Mesothelial cell of epicardium (in vitro differentiated cells): ENCODE data around the gene QSOX1. TPM values are rescaled to one million over a fixed set of nuclear protein-coding genes. Genes with fewer than 3 reads are reported as not detected.

ENCODE experiments used
- DNase-seq, 2 experiments: peaks; one replicate each; pipeline ENCODE4 v3.0.0; 2021; ENCODE audit warnings: low spot score in 2 of 2; ENCODE audit not compliant: unreplicated experiment in 2 of 2
- H3K27ac Mint-ChIP-seq: 2 replicates; pipeline ENCODE4 v1.8.0; 2021; ENCODE audit warnings: mixed read lengths
- H3K27me3 Mint-ChIP-seq: 2 replicates; pipeline ENCODE4 v1.8.0; 2021; ENCODE audit warnings: low read depth, mixed read lengths
- H3K36me3 Mint-ChIP-seq: 2 replicates; pipeline ENCODE4 v1.8.0; 2021; ENCODE audit warnings: mixed read lengths
- H3K4me1 Mint-ChIP-seq: 2 replicates; pipeline ENCODE4 v1.8.0; 2021; ENCODE audit warnings: mixed read lengths
- H3K4me3 Mint-ChIP-seq: 2 replicates; pipeline ENCODE4 v1.8.0; 2021; ENCODE audit warnings: mild to moderate bottlenecking, moderate library complexity, mixed read lengths
- H3K9me3 Mint-ChIP-seq: 2 replicates; pipeline ENCODE4 v1.8.0; 2021; ENCODE audit warnings: mixed read lengths
- CTCF ChIP-seq: fragments of 200-600 bp; sonication (generic); IDR thresholded peaks from one replicate; pipeline ENCODE4 v1.5.0; 2021; ENCODE audit warnings: antibody characterized with exemption; ENCODE audit not compliant: unreplicated experiment
- total RNA-seq: library from RNA; stranded (reverse); gene quantifications from 3 replicates; pipeline ENCODE4 v1.2.1, GENCODE V29; 2021

Gene QSOX1
- total RNA-seq, 1 donor from 2014 or later = 70.6 TPM

- Mint-ChIP-seq H3K4me1 (peaks cover 10% of the 10 kb centered on the region), H3K4me3 (no peak overlapping the region), H3K36me3 (no peaks in the 10 kb centered on the region), H3K27me3 (peaks cover 100% of the 10 kb centered on the region), H3K9me3 (no peaks in the 10 kb centered on the region), H3K27ac (no peak overlapping the region)
- no peak for TF ChIP-seq CTCF
- no peak for DNase-seq
These were observed 83.3 kb downstream of the QSOX1 start for GRCh38 chr1:180237869-180238476.

- H3K27ac Mint-ChIP-seq = no peak overlapping the region
These were observed 84.0 kb downstream of the QSOX1 start for GRCh38 chr1:180238675-180239074.

GRCh38 chr1:180239145-180240096, 84.8 kb downstream of the QSOX1 start:
- no peak for DNase-seq
- Mint-ChIP-seq H3K27me3 (peaks cover 99% of the 10 kb centered on the region), H3K4me1 (peaks cover 5% of the 10 kb centered on the region), H3K36me3 (no peaks in the 10 kb centered on the region), H3K27ac (no peak overlapping the region), H3K4me3 (no peak overlapping the region), H3K9me3 (no peaks in the 10 kb centered on the region)
- no peak for TF ChIP-seq CTCF

More at GRCh38 chr1:180238675-180239074, 84.0 kb downstream of the QSOX1 start:
- H3K27me3 Mint-ChIP-seq = peaks cover 99% of the 10 kb centered on the region
- no peaks in the 10 kb centered on the region for H3K9me3 Mint-ChIP-seq
- no peaks in the 10 kb centered on the region for H3K36me3 Mint-ChIP-seq
- H3K4me1 Mint-ChIP-seq = peaks cover 10% of the 10 kb centered on the region
- no peak for DNase-seq
- no peak overlapping the region for H3K4me3 Mint-ChIP-seq
- no peak for TF ChIP-seq CTCF

- no peak overlapping the region for H3K27ac Mint-ChIP-seq
- DNase-seq = no peak
- H3K4me1 Mint-ChIP-seq = no peaks in the 10 kb centered on the region
- H3K27me3 Mint-ChIP-seq = peaks cover 90% of the 10 kb centered on the region
- no peaks in the 10 kb centered on the region for H3K36me3 Mint-ChIP-seq
- H3K4me3 Mint-ChIP-seq = no peak overlapping the region
- no peak for TF ChIP-seq CTCF
- no peaks in the 10 kb centered on the region for H3K9me3 Mint-ChIP-seq
These were observed 87.3 kb downstream of the QSOX1 start for GRCh38 chr1:180241716-180242544.

GRCh38 chr1:180243517-180244221, 89.0 kb downstream of the QSOX1 start:
- no peak overlapping the region for H3K4me3 Mint-ChIP-seq
- no peaks in the 10 kb centered on the region for H3K4me1 Mint-ChIP-seq
- H3K27me3 Mint-ChIP-seq = peaks cover 77% of the 10 kb centered on the region

More at GRCh38 chr1:180243517-180244221, 89.0 kb downstream of the QSOX1 start:
- Mint-ChIP-seq H3K36me3 (no peaks in the 10 kb centered on the region), H3K9me3 (no peaks in the 10 kb centered on the region), H3K27ac (no peak overlapping the region)
- TF ChIP-seq CTCF = no peak
- DNase-seq = no peak
